Fibroblast of mammary gland (primary cell): ENCODE measurements around the gene CACFD1.

Experiments used
- DNase-seq: peaks from one replicate; pipeline ENCODE4 v3.0.0-alpha.2; 2010; ENCODE audit warnings: low read depth
- H3K4me3 ChIP-seq: 2 replicates; pipeline ENCODE4 v1.5.1; 2011; ENCODE audit warnings: low read depth, mild to moderate bottlenecking, low read length, moderate library complexity; ENCODE audit not compliant: control insufficient read depth
- TF ChIP-seq, protein P1 (sequence below): conservative IDR thresholded peaks from 2 replicates; pipeline ENCODE4 v1.5.1; 2011; ENCODE audit warnings: low read depth, low read length, inconsistent platforms; ENCODE audit not compliant: control insufficient read depth, insufficient read depth

The CACFD1 gene

DNA sequence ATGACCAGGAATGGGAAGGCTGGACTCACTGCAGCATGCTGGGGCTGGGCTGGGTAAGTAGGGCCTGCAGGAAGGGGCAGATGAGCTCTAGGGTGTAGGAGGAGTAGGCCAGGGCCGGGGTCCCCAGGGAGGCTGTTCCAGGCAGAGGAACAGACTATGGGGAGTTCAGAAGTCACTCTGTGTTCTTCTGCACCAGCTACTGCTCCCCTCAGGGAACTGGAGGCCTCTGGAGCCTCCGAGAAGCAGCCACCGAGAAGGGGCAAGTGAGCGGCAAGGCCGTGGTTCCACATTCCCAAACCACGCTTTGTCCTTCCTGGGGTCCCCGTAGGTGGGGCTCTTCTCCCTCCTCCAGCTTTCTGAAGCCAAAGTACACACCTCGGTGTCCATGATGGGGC is 27.6 kb downstream of the CACFD1 start:
- TF ChIP-seq, protein P1, sequence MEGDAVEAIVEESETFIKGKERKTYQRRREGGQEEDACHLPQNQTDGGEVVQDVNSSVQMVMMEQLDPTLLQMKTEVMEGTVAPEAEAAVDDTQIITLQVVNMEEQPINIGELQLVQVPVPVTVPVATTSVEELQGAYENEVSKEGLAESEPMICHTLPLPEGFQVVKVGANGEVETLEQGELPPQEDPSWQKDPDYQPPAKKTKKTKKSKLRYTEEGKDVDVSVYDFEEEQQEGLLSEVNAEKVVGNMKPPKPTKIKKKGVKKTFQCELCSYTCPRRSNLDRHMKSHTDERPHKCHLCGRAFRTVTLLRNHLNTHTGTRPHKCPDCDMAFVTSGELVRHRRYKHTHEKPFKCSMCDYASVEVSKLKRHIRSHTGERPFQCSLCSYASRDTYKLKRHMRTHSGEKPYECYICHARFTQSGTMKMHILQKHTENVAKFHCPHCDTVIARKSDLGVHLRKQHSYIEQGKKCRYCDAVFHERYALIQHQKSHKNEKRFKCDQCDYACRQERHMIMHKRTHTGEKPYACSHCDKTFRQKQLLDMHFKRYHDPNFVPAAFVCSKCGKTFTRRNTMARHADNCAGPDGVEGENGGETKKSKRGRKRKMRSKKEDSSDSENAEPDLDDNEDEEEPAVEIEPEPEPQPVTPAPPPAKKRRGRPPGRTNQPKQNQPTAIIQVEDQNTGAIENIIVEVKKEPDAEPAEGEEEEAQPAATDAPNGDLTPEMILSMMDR, result no peak
- DNase-seq, result no peak

DNA sequence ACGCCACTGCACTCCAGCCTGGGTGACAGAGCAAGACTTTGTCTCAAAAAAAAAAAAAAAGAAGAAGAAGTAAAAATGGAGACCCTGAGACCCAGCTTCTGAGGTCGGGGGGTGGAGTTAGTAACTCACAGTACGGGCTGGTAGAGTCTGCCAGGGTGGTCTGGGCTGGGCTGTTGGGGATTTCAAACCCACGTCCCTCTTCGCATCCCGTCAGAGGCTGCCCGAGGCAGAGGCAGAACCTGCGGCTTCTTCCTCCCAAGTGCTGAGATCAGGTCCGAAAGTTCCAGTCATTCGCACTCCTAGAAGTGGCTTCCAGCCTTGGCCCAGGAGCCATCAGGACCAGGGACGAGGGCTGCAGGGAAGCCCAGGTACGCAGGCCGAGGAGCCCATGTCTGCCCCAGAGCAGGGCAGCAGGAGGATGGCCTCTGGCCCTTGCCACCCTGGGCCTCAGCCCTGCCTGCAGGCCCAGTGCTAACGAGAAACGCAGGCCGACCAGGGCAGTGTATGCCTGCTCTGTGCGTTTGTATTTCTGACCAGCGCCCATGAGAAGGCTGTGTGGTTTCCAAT is 29.0 kb downstream of the CACFD1 start:
- DNase-seq, result no peak
- H3K4me3 ChIP-seq, result no peak overlapping the region
- TF ChIP-seq, protein P1, result no peak

More for the DNA sequence above, 27.6 kb downstream of the CACFD1 start:
- no peak overlapping the region for H3K4me3 ChIP-seq

DNA sequence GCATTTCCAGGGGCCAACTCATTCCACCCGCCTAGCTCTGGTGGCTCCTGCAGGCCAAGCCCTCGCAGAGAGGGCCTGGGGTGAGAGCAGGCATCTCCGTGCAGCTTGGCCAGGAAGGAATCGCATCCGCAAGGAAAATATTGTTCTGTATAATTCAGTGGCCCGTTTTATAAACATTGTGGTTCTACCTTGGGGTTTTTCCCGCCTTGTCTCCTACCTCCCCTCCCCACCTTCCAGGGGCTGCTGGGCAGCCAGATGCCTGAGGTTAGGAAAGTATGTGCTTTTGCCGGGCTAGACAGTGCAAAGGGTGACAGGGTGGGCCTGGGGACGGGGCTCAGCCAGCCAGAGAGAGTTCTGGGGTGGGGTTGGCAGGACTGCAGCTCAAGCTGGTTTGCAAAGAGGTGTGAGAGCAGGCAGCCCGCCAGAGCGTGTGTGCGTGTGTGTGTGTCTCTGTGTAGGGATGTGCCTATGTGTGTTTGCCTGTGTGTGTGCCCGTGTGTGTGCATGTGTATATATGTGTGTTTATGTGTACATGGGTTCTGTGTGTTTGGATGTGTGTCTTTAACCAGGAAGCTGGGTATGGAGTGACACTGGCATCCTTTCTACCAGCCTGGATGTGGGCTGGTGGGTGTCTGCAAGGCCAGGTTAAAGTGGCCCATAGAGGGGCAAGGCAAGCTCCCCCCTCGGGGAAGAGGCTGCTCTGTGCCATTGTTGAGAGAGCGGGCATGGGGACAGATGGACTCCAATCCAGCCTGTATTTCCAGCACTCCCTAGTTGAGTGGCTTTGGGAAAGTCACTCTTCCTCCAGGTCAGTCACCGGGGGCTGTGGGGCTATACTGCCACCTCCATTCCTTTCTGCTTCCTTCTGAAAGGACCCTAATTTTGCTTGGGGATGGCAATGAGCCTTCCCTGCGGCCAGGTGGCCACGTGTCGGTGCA is 29.7 kb downstream of the CACFD1 start:
- TF ChIP-seq, protein P1, result no peak
- DNase-seq, result no peak
- no peak overlapping the region for H3K4me3 ChIP-seq

DNA sequence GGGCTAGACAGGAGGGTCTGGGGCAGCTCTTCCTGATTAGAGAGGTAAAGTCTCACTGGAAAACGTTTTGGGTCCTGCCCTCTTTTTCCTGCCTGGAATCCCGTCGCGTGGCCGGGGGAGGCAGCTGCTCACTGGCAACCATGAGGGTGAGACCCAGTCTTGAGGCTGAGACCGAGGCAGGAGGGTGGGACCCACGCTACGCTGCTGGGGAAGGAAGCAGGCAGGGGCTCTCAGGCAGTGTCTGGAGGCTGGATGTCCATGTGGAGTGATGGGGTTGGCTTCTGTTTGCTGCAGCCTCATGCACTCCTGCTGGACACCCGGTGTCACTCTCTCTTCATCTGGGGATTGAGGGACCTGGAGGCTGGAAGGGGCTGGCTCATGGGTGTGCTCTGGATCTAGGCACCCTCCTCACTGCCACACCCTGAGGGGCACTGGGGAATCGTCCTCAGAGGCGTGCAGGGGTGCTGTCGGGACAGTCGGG is 30.5 kb downstream of the CACFD1 start:
- no peak overlapping the region for H3K4me3 ChIP-seq
- no peak for DNase-seq
- TF ChIP-seq, protein P1, result no peak

DNA sequence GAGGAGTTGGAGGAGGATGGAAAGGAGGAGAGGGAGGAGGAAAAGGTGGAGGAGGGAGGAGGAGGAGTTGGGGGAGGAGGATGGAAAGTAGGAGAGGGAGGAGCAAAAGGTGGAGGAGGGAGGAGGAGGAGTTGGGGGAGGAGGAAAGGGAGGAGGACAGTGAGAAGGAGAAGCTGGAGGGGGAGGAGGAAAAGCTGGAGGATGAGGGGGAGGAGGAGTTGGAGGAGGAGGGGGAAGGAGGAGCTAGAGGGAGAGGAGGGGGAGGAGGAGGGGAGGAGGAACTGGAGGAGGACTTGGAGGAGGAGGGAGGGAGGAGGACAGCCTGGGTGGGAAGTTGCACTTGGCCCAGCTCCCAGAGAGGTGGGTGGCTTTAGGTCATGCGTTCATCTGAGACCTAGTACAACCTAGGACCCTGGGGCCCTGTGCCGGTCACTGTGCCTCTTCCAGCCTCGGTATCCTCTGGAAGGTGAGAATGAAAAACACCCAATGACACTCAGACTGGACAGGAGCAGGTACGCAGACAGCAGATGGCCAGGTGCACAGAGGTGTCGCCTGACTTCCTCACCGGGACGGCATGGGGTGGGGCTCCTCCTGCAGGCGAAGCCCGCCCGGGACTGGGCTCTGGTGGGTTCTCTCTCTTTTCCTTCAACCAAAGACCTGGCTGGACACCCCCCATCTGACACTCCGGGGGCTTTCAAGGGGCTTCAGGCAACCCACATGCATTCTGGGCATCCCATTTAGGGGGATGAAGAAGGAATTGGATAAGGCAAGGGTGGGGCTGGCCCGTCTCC is 31.3 kb downstream of the CACFD1 start:
- no peak for DNase-seq

DNA sequence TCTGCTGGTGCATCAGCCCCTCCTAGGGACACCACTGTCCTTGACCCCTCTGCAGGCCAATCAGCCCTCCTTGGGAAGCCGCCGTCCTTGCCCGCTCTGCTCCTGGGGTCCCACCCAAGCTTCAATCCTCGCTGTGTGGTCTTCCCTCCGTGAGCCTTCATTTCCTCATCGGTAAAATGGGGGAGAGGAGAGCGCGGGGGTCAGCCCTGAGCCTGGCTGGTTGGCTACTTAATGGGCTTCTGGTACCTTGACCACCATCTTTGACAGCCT is 31.8 kb downstream of the CACFD1 start:
- no peak for DNase-seq
- TF ChIP-seq, protein P1, result no peak
- no peak overlapping the region for H3K4me3 ChIP-seq

More for the DNA sequence above, 31.3 kb downstream of the CACFD1 start:
- H3K4me3 ChIP-seq, result no peak overlapping the region
- TF ChIP-seq, protein P1, result no peak
